Gastroesophageal sphincter (tissue), 4 donors: ENCODE results near the gene XPO1. TPM values are rescaled to one million over a fixed set of nuclear protein-coding genes. Genes with fewer than 3 reads are reported as not detected.
"Not testable (repeated sequence)": the region's sequence is repeated elsewhere in the genome, so short reads cannot be mapped to it uniquely, and the experiment has no call there.

ENCODE experiments used
- ATAC-seq: fragments of 150-250 bp; one replicate; pipeline ENCODE4 v1.9.1; 2016; ENCODE audit warnings: mild to moderate bottlenecking, moderate library complexity
- H3K27ac ChIP-seq, 4 donors: fragments of 200-600 bp; sonication (generic) in 3 of 4; 1 replicate in 3 of 4; 2 replicates in 1 of 4; pipeline ENCODE4 v1.5.1; 2016 to 2019
- H3K27me3 ChIP-seq: fragments of 200-600 bp; sonication (generic); one replicate; pipeline ENCODE4 v1.5.1; 2019
- H3K36me3 ChIP-seq, 2 donors: fragments of 200-600 bp; sonication (generic); one replicate each; pipeline ENCODE4 v1.5.1; 2019; ENCODE audit warnings: control low read depth in 1 of 2
- H3K4me1 ChIP-seq, 3 donors: fragments of 200-600 bp; sonication (generic); 1 replicate in 2 of 3; 2 replicates in 1 of 3; pipeline ENCODE4 v1.5.1; 2016 to 2019; ENCODE audit warnings: control low read depth in 2 of 3
- H3K4me3 ChIP-seq, 2 donors: fragments of 200-600 bp; sonication (generic); one replicate each; pipeline ENCODE4 v1.5.1; 2019; ENCODE audit warnings: mild to moderate bottlenecking in 1 of 2, moderate library complexity in 1 of 2
- H3K9me3 ChIP-seq, 3 donors: fragments of 200-600 bp; sonication (generic); one replicate each; pipeline ENCODE4 v1.5.1; 2017 to 2019; ENCODE audit warnings: control low read depth in 2 of 3
- EP300 ChIP-seq: sonication (generic); formaldehyde crosslinking; IDR thresholded peaks from one replicate; pipeline ENCODE4 v1.6.1; 2017; ENCODE audit warnings: antibody characterized with exemption, mild to moderate bottlenecking
- POLR2A ChIP-seq, 2 donors: fragments of 450-650 bp; IDR thresholded peaks; one replicate each; pipeline ENCODE4 v1.6.1; 2017; ENCODE audit warnings: antibody characterized with exemption in 2 of 2, mild to moderate bottlenecking in 2 of 2, moderate library complexity in 1 of 2
- POLR2AphosphoS5 ChIP-seq: sonication (generic); formaldehyde crosslinking; IDR thresholded peaks from one replicate; pipeline ENCODE4 v1.6.1; 2017; ENCODE audit warnings: antibody characterized with exemption
- WGBS, 2 donors: methylation state at CpG; one replicate each; pipeline ENCODE4 v1.1.5; 2018; ENCODE audit warnings: low coverage in 1 of 2; 5-methylcytosine and 5-hydroxymethylcytosine counted together
- total RNA-seq, 4 donors: library from RNA; depleted of rRNA; stranded (reverse); fragments of >200 nt; gene quantifications; one replicate each; pipeline ENCODE4 v1.1.0, GENCODE V29; 2016
- TF ChIP-seq, protein P1 (sequence below), 4 experiments: fragments of 200-600 bp in 2 of 4; fragments of 450-650 bp in 2 of 4; sonication (generic) in 1 of 4; IDR thresholded peaks; one replicate each; pipeline ENCODE4 v1.5.1; 2017 to 2019; ENCODE audit warnings: antibody characterized with exemption in 4 of 4, mild to moderate bottlenecking in 2 of 4, moderate library complexity in 2 of 4

Gene XPO1
- total RNA-seq, 4 donors from 2014 or later = 66.5 to 102 (median 72.1) TPM

GRCh38 chr2:61456746-61457420 lies 81.3 kb downstream of the XPO1 start:
- ATAC-seq = no peak
- WGBS, 2 donors = 59 to 86% methylated on average over 2 to 6 of the region's 6 CpGs

GRCh38 chr2:61456070-61456745 lies 81.9 kb downstream of the XPO1 start:
- Histone ChIP-seq H3K9me3 (no peaks in the 10 kb centered on the region), H3K4me1 (peaks cover 0 to 76% (median 3%) of the 10 kb centered on the region in 3 donors), H3K4me3 (no peak overlapping the region), H3K27me3 (no peaks in the 10 kb centered on the region), H3K36me3 (no peaks in the 10 kb centered on the region), H3K27ac (no peak overlapping the region)
- 54 to 61% methylated on average over 4 to 5 of the region's 5 CpGs for WGBS, 2 donors
- no peak for TF ChIP-seq POLR2AphosphoS5
- TF ChIP-seq, protein P1, sequence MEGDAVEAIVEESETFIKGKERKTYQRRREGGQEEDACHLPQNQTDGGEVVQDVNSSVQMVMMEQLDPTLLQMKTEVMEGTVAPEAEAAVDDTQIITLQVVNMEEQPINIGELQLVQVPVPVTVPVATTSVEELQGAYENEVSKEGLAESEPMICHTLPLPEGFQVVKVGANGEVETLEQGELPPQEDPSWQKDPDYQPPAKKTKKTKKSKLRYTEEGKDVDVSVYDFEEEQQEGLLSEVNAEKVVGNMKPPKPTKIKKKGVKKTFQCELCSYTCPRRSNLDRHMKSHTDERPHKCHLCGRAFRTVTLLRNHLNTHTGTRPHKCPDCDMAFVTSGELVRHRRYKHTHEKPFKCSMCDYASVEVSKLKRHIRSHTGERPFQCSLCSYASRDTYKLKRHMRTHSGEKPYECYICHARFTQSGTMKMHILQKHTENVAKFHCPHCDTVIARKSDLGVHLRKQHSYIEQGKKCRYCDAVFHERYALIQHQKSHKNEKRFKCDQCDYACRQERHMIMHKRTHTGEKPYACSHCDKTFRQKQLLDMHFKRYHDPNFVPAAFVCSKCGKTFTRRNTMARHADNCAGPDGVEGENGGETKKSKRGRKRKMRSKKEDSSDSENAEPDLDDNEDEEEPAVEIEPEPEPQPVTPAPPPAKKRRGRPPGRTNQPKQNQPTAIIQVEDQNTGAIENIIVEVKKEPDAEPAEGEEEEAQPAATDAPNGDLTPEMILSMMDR (IDR thresholded peaks at IDR 0.05) = no peak
- no peak for TF ChIP-seq POLR2A (IDR thresholded peaks at IDR 0.05)
- TF ChIP-seq EP300 = no peak
- ATAC-seq = no peak

More at GRCh38 chr2:61456746-61457420, 81.3 kb downstream of the XPO1 start:
- TF ChIP-seq POLR2AphosphoS5 = no peak
- TF ChIP-seq, protein P1 (IDR thresholded peaks at IDR 0.05) = no peak
- TF ChIP-seq POLR2A (IDR thresholded peaks at IDR 0.05) = no peak
- TF ChIP-seq EP300 = no peak
- peaks cover 0 to 76% (median 3%) of the 10 kb centered on the region in 3 donors for H3K4me1 ChIP-seq
- no peaks in the 10 kb centered on the region for H3K27me3 ChIP-seq
- no peak overlapping the region for H3K27ac ChIP-seq
- no peaks in the 10 kb centered on the region for H3K9me3 ChIP-seq
- H3K4me3 ChIP-seq = no peak overlapping the region
- H3K36me3 ChIP-seq = no peaks in the 10 kb centered on the region

DNA sequence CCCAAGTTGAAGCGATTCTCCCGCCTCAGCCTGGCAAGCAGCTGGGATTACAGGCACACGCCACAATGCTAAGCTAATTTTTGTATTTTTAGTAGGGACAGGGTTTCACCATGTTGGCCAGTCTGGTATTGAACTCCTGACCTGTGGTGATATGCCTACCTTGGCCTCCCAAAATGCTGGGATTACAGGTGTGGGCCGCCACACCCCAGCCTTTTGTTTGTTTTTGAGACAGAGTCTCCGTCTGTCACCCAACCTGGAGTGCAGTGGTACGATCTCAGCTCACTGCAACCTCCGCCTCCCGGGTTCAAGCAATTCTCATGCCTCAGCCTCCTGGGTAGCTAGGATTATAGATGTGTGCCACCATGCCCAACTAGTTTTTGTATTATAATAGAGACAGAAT lies 83.2 kb downstream of the XPO1 start:
- H3K9me3 ChIP-seq, ATAC-seq, H3K27ac ChIP-seq, H3K36me3 ChIP-seq, H3K4me3 ChIP-seq, H3K27me3 ChIP-seq: not testable (repeated sequence)
- 100% methylated on average over 1 to 2 of the region's 8 CpGs for WGBS, 2 donors
- peaks cover 0 to 68% (median 3%) of the 10 kb centered on the region in 3 donors for H3K4me1 ChIP-seq

- H3K4me3 ChIP-seq = no peak overlapping the region
- H3K27me3 ChIP-seq = no peaks in the 10 kb centered on the region
- no peak for ATAC-seq
- H3K27ac ChIP-seq = no peak overlapping the region
- H3K36me3 ChIP-seq = no peaks in the 10 kb centered on the region
- TF ChIP-seq, protein P1 (IDR thresholded peaks at IDR 0.05) = no peak
- TF ChIP-seq EP300 (no peak), POLR2AphosphoS5 (no peak), POLR2A (IDR thresholded peaks at IDR 0.05) (no peak)
- H3K9me3 ChIP-seq = no peaks in the 10 kb centered on the region
- peaks cover 0 to 62% (median 3%) of the 10 kb centered on the region in 3 donors for H3K4me1 ChIP-seq
- 95 to 100% methylated on average over 3 to 5 of the region's 5 CpGs for WGBS, 2 donors
Measured at GRCh38 chr2:61454383-61454782, 83.8 kb downstream of the XPO1 start.

- Histone ChIP-seq H3K27me3 (no peaks in the 10 kb centered on the region), H3K4me3 (no peak overlapping the region), H3K9me3 (peaks cover 0 to 3% (median 0%) of the 10 kb centered on the region in 3 donors), H3K36me3 (no peaks in the 10 kb centered on the region), H3K4me1 (peaks cover 0 to 42% (median 3%) of the 10 kb centered on the region in 3 donors), H3K27ac (no peak overlapping the region)
- WGBS, 2 donors = 83 to 93% methylated on average over 1 to 2 of the region's 8 CpGs
- TF ChIP-seq POLR2AphosphoS5 (no peak), POLR2A (IDR thresholded peaks at IDR 0.05) (no peak)
- no peak for ATAC-seq
Measured at GRCh38 chr2:61452392-61452791, 85.8 kb downstream of the XPO1 start.
